Lower leg skin (tissue), 4 donors: ENCODE data around the gene NFKBIE. TPM values are rescaled to one million over a fixed set of nuclear protein-coding genes. Genes with fewer than 3 reads are reported as not detected.

ENCODE experiments used
- DNase-seq, 2 donors: peaks; one replicate each; pipeline ENCODE4 v3.0.0-alpha.2; 2019; ENCODE audit warnings: low spot score in 2 of 2
- H3K4me3 ChIP-seq: fragments of 200-600 bp; sonication (generic); 2 replicates; pipeline ENCODE4 v1.5.1; 2017; ENCODE audit warnings: mild to moderate bottlenecking, low read depth; ENCODE audit not compliant: poor library complexity, severe bottlenecking
- POLR2A ChIP-seq, 2 donors: fragments of 450-650 bp; IDR thresholded peaks; one replicate each; pipeline ENCODE4 v1.6.1; 2016 to 2017; ENCODE audit warnings: antibody characterized with exemption in 2 of 2, mild to moderate bottlenecking in 1 of 2, moderate library complexity in 1 of 2
- WGBS, 2 donors: methylation state at CpG; one replicate each; pipeline ENCODE4 v1.1.5; 2018; 5-methylcytosine and 5-hydroxymethylcytosine counted together
- intact Hi-C: fragments of 100-400 bp; cut with DNase I; formaldehyde crosslinking; loops from one replicate; pipeline ENCODE4 v1.15.0; 2023; ENCODE audit warnings: low total_unique reads
- total RNA-seq, 4 donors: library from RNA; depleted of rRNA; stranded (reverse); fragments of >200 nt; gene quantifications; one replicate each; pipeline ENCODE4 v1.1.0, GENCODE V29; 2016
- TF ChIP-seq, protein P1 (sequence below), 3 donors: fragments of 450-650 bp; IDR thresholded peaks; one replicate each; pipeline ENCODE4 v1.5.1; 2016; ENCODE audit warnings: antibody characterized with exemption in 3 of 3, mild to moderate bottlenecking in 3 of 3, moderate library complexity in 2 of 3

NFKBIE gene
- total RNA-seq, 4 donors from 2014 or later: 10.8 to 21.1 (median 17.3) TPM

DNA sequence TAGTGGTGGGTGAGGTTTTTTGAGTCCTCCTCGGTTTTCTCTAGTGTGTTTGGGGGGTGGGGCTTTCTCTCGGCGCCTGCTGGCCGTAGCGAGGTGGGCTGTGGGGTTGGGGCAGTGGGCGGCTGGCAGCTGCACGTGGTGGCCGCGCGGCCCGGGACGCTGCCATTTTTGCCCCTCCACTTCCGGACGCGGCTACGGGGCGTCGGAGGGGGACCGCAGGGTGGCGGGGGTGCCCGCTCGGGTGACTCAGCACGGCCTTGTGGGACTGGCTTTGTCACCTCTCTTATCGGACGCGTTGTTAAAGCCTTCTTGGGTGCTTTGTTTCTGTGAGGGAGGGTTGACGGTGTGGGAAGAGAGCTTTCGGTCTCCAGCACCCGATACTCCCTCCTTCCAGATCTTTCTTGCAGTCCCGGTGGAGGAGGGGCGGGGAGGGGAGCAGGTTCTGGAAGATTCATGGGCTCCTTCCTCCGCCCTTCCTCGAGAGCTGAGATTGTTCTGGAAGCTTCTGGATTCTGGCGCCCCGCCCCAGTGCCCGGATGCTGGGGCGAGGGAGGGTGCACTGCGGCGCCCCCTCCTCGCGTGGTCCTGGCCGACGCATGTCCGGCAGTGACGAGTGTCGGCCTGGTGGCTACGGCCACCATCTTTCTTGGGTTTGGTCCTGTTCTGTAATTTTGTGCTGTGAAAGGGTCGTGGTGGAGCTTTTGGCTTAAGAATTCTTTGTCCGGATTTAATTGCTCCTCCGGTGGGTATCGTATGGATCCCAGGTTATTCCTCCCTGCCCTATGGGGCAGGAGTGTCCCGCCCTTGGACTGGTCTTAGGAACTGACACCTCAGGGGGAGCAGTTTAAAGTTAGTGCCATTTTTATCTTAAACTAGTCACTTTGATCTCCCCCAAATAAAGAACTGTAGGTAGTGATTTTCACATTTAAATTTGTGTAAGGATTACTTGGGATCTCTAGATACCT is 17.7 kb downstream of the NFKBIE start:
- intact Hi-C loops: no loop called here
- 1% methylated on average over 45 to 52 of the region's 52 CpGs for WGBS, 2 donors
- peak overlapping the region; percentile 93 for H3K4me3 ChIP-seq
- TF ChIP-seq, protein P1, sequence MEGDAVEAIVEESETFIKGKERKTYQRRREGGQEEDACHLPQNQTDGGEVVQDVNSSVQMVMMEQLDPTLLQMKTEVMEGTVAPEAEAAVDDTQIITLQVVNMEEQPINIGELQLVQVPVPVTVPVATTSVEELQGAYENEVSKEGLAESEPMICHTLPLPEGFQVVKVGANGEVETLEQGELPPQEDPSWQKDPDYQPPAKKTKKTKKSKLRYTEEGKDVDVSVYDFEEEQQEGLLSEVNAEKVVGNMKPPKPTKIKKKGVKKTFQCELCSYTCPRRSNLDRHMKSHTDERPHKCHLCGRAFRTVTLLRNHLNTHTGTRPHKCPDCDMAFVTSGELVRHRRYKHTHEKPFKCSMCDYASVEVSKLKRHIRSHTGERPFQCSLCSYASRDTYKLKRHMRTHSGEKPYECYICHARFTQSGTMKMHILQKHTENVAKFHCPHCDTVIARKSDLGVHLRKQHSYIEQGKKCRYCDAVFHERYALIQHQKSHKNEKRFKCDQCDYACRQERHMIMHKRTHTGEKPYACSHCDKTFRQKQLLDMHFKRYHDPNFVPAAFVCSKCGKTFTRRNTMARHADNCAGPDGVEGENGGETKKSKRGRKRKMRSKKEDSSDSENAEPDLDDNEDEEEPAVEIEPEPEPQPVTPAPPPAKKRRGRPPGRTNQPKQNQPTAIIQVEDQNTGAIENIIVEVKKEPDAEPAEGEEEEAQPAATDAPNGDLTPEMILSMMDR (IDR thresholded peaks at IDR 0.05): no peak
- peak; percentile 77 to 95 for DNase-seq

DNA sequence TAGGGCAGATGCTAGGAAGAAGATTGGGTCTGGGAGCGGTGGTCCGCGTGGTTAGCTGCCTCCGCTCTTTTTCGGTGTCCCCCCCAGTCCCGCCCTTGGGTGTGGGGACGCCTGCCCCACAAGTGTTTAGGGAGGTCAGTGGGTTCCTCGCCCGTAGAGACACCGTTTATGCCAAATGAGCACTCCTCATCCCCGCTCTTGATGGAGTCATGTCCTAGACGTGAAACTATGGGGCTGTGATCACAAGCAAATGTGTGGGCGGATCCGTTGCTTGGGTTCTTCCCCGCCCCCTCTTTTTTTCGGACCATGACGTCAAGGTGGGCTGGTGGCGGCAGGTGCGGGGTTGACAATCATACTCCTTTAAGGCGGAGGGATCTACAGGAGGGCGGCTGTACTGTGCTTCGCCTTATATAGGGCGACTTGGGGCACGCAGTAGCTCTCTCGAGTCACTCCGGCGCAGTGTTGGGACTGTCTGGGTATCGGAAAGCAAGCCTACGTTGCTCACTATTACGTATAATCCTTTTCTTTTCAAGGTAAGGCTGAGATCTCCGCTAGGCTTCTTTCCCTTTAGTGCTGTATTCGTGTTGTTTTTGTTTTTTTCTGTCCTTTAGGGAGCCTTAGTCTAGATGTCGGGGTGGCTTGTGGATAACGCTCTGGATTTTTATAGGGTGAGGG is 18.6 kb downstream of the NFKBIE start, which contains the start of gene HSP90AB1:
TSS of gene HSP90AB1 (plus strand) at position 439 of the 675 bp plus-strand sequence. CDS start 1,529 bp downstream, outside the sequence.
- TF ChIP-seq, protein P1 (IDR thresholded peaks at IDR 0.05): no peak
- TF ChIP-seq POLR2A (IDR thresholded peaks at IDR 0.05): peak in 1 of 2 donors; percentile 93
- intact Hi-C loops: no loop called here
- 0 to 1% methylated on average over 34 of the region's 34 CpGs for WGBS, 2 donors
- peak within 1 kb of the TSS; percentile 93 for H3K4me3 ChIP-seq
- peak; percentile 97 to 99 for DNase-seq

DNA sequence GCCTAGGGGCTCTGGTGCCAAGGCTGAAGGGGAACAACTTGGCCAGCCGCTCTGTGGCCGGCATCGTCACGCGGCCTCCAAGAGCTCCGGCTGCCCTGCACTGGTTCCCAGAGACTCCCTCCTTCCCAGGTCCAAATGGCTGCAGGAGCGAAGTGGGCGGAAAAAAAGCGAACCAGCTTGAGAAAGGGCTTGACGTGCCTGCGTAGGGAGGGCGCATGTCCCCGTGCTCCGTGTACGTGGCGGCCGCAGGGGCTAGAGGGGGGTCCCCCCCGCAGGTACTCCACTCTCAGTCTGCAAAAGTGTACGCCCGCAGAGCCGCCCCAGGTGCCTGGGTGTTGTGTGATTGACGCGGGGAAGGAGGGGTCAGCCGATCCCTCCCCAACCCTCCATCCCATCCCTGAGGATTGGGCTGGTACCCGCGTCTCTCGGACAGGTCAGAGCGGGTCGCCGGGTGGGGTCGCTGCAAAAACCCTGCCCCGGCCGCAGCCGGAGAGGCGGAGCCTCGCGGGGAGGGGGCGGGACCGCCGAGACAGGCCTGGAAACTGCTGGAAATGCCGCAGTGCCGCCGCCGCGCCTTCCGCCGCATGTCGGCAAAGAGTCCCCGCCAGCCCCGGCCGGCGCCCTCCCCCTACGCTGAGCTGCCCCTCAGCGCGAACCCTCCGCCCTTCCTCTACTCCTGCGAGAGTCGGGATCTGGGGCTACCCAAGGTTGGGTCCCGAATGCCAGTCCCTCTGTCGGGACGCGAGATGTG is 19.3 kb downstream of the NFKBIE start:
- WGBS, 2 donors: 0 to 1% methylated on average over 41 to 48 of the region's 62 CpGs
- TF ChIP-seq POLR2A (IDR thresholded peaks at IDR 0.05): no peak
- TF ChIP-seq, protein P1 (IDR thresholded peaks at IDR 0.05): no peak

DNA sequence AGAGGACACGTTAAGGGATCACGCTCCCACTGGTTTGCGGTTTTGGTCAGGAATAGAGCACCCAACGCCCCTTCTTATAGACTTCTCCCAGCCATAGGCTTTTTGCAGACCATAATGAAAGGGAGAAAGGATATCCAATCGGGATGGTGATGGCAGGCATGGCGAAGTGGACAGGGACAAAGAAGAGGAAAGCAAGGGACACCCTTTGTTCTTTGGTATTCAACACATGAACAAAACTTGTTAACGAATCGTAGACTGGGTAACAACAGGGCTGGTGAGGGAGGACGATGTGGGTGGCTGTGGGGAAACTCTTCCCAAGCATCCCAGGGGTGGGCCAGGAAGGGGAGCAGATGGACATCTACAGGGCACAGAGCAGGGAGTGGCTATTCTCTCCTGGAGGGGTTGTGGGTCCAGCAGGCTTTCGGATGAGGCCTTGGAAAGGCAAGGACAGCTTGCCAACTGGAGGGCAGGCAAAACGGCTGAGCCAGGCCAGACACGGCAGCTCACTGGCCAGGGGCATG is 19.9 kb downstream of the NFKBIE start:
- TF ChIP-seq, protein P1 (IDR thresholded peaks at IDR 0.05): no peak
- no peak for TF ChIP-seq POLR2A (IDR thresholded peaks at IDR 0.05)
- H3K4me3 ChIP-seq: no peak overlapping the region
- 64 to 70% methylated on average over 11 to 12 of the region's 12 CpGs for WGBS, 2 donors
- no peak for DNase-seq
- intact Hi-C loops: no loop called here

More for the DNA sequence above, 19.3 kb downstream of the NFKBIE start:
- DNase-seq: peak; percentile 81 to 97
- H3K4me3 ChIP-seq: peak overlapping the region; percentile 93
- intact Hi-C loops: no loop called here

DNA sequence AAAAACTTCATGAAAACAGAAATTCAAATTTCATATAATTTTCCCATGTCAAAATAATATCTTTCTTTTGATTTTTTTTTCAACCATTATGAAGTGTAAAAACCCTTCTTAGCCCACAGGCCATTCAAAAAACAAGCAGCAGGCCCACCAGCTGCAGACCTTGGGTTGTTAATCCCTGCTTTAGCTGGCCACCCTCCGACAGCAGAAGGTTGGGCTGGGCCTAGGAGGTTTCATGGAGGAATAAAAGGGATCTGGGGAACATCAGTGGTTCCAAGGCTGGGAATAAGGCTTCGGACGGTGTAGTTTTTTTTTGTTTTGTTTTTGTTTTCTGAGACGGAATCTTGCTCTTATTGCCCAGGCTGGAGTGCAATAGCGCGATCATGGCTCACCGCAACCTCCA is 22.0 kb downstream of the NFKBIE start:
- intact Hi-C loops: no loop called here
- no peak for DNase-seq
- H3K4me3 ChIP-seq: no peak overlapping the region
- 89 to 96% methylated on average over 7 of the region's 7 CpGs for WGBS, 2 donors
- TF ChIP-seq, protein P1 (IDR thresholded peaks at IDR 0.05): no peak
- TF ChIP-seq POLR2A (IDR thresholded peaks at IDR 0.05): no peak
